Left lobe of liver (tissue), 2 donors: ENCODE measurements around the gene ZNF358. TPM values are rescaled to one million over a fixed set of nuclear protein-coding genes. Genes with fewer than 3 reads are reported as not detected.

Experiments
- ATAC-seq: fragments of 200-7000 bp; cut with Tn5 transposase; one replicate; pipeline ENCODE4 v1.9.1; 2020; ENCODE audit warnings: mild to moderate bottlenecking, moderate library complexity
- DNase-seq: peaks from one replicate; pipeline ENCODE4 v3.0.0-alpha.2; 2020; ENCODE audit warnings: low spot score
- total RNA-seq: library from RNA; stranded (reverse); gene quantifications from one replicate; pipeline ENCODE4 v1.2.1, GENCODE V29; 2021
- donor health status: DM: no; HTN: no; CAD: no; lungs with moderate emphysema.
- donor health status: DM: no; HTN: yes; CAD: no.

The ZNF358 gene
- 31.3 TPM for total RNA-seq

GRCh38 chr19:7515645-7516151, at the start of gene ZNF358:
Gene ZNF358 (plus strand): TSS chr19:7516103. CDS start chr19:7519243, 3,140 bp downstream.
- ATAC-seq (peak; percentile 78), DNase-seq (peak; percentile 80)

- ATAC-seq (no peak), DNase-seq (no peak)
Measured at GRCh38 chr19:7467009-7467989, 48.6 kb upstream of the ZNF358 start.

DNA sequence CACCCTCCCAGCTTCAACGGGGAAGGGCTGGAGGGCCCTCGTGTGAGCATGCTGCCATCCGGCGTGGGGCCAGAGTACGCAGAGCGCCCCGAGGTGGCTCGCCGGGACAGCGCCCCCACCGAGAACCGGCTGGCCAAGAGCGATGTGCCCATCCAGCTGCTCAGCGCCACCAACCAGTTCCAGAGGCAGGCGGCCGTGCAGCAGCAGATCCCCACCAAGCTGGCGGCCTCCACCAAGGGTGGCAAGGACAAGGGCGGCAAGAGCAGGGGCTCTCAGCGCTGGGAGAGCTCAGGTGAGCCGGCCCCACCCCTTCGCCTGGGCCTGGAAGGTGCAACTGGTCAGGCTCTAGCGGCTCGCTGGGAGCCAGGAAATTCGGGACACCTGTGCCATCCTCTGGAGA, 47.1 kb upstream of the ZNF358 start:
- no peak for DNase-seq

DNA sequence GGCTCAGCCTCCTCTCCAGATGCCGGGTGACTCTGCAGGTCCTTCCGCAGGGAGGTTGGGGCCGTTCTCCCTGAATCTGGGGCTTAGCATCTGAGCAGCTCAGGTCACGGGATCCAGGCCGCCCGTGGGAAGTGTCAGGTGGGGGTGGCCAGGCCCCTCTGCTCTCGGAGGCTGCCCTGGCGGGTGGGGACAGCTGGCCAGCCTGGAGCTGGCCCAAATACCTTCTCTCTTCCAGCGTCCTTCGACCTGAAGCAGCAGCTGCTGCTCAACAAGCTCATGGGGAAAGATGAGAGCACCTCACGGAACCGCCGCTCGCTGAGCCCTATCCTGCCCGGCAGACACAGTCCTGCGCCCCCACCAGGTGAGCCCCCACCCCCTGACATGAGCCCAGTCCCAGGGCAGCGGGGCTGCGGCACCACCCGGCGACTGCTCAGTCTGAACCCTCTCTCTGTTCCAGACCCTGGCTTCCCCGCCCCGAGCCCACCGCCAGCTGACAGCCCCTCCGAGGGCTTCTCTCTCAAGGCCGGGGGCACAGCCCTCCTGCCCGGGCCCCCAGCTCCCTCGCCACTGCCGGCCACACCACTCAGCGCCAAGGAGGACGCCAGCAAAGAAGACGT, 46.1 kb upstream of the ZNF358 start:
- DNase-seq (no peak), ATAC-seq (no peak)

More for the DNA sequence above, 47.1 kb upstream of the ZNF358 start:
- ATAC-seq: no peak

DNA sequence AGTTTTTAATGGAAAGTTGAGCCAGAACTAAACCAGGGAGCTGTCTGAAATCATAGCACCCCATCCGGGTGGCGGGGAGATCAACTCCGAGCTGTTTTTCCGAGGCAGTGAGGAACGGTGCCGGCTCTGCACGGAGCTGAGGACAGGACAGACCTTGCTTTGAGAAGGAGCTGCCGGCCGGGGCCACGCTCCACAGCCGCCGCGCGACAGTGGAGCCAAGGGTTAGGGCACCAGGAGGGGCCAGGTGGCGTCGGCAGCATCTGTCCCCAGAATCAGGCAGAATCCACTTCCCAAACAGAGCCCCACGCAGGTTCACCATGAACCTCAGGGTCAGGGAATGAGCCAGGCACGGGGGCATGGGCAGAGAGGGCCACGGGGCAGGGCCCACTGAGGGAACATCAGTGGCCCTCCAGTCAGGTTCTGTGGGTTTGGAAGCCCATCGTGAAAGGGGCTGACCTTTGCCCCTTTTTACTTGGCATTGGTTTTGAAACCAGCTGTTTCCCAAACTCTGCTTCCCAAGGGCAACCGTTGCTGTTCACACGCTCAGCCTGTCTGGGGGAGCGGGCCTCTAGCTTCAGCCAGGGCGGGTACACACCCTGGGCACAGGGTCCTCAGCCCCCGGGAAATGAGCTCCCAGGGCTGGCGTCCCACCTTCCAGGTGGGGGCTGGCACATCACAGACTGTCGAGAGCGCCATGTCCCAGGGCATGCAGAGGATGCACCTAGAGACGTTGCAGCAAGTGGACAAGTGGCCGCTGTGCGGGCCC, 45.2 kb upstream of the ZNF358 start:
- peak; percentile 19 for ATAC-seq
- no peak for DNase-seq

- ATAC-seq (no peak), DNase-seq (no peak)
Measured at GRCh38 chr19:7471696-7472615, 43.9 kb upstream of the ZNF358 start.

GRCh38 chr19:7475665-7476064, 40.2 kb upstream of the ZNF358 start:
- no peak for ATAC-seq
- DNase-seq: no peak

DNA sequence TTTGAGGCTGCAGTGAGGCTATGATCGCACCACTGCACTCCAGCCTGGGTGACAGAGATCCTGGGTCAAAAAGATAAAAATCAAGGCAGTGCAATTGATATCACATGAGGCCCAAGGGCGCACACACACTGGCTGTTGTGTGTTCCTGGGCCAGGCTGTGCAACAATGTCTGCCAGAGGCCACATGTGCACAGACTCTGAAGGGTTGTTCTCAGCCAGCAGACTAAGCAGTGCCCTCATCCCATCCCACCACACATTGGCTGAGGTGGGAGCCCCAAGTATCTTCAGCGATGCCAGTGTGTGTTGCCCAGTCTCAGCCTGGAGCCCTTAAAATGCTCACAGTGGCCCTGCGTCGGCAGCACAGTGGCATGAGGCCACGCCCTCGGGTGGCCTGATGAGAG, 39.7 kb upstream of the ZNF358 start:
- DNase-seq (no peak), ATAC-seq (no peak)

GRCh38 chr19:7476777-7477494, 39.0 kb upstream of the ZNF358 start:
- no peak for DNase-seq
- no peak for ATAC-seq

- DNase-seq (no peak), ATAC-seq (no peak)
Measured at GRCh38 chr19:7477758-7478157, 38.1 kb upstream of the ZNF358 start.

DNA sequence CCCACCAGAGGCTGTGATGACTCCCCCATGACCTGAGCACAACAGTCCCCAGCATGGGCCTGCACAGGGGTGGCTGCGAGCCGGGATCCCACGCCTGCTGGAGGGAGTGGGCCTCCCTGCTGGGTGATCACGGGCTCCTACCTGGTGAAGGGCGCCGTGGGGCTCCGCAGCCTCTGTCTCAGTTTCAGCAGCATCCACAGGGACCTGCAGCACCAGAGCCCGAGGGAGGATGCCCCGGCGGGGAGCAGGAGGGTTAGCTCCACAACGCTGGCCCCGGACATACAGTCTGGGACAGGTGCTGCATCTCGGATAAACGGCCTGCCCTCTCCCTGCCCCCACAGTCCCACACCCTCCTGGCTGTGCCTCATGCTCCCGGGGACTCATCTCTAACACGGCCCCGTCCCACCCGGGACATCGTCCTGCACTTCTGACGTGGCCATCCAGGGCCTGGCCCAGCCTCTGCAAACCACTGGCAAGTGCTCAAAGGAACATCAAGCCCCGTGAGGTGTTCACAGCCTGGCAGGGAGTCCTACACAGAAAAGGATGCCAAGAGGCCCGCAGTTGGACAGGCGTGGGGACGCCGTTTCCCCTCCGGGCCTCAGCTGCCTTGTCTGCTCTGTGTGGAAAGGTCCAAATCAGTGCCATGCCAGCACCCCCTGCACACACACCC, 37.6 kb upstream of the ZNF358 start:
- no peak for ATAC-seq
- no peak for DNase-seq

DNA sequence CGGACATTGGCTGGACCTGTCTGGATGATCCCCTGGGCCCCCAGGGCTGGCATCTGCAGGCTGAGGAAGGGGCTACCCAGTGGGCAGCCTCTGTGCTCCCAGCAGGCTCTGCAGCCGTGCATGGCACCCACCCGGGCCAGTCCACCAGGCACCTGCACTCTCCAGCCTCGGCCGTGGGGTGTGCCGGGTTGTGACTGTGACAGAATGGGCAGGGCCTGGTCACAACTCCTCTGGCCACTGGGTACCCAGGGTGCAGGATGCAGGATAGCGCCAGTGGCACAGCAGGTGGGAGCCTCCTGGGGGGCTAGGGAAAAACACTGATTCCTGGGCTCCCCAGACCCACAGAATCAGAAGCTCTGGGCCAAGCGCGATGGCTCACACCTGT, 37.1 kb upstream of the ZNF358 start:
- no peak for DNase-seq

DNA sequence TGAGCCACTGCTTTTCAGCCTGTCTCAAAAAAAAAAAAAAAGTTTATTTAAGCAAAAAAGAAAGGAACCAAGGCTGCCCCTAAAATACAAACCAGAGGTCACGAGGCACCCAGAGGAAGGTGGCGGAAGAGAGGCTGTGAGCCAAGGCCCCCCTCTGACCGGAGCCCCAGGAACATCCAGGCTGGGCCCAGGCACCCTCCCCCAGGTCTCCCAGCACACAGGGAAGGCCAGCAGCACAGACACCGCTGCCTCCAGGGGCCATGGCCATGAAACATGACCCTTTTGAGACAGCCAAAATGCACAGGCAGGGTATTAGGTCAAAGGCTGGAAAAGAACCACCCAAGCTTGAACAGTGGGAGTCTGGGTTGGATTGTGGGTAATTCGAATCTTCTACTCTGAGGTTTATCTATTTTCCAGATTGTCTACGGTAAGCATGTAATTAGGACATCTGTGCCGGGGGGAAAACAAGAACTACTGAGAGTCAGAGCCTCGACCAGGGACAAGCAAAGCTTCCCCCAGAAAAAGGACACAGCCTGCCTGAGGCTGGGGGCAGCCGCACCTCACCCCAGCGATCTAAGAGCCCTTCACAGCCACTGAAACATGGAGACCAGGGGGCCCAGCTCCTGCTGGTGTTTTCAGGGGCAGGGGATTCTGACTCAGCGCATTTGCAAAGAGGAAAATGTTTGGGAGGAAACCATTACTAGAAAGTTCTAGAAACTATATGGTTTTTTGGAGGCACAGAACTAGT, 35.5 kb upstream of the ZNF358 start:
- DNase-seq (no peak), ATAC-seq (peak; percentile 41)

More for the DNA sequence above, 37.1 kb upstream of the ZNF358 start:
- no peak for ATAC-seq

- no peak for DNase-seq
Measured at GRCh38 chr19:7480970-7481255, 35.0 kb upstream of the ZNF358 start.

GRCh38 chr19:7482584-7483439, 33.1 kb upstream of the ZNF358 start:
- ATAC-seq (peak; percentile 7), DNase-seq (no peak)

More at GRCh38 chr19:7480970-7481255, 35.0 kb upstream of the ZNF358 start:
- peak; percentile 27 for ATAC-seq

- DNase-seq (no peak), ATAC-seq (no peak)
Measured at GRCh38 chr19:7483720-7484201, 32.1 kb upstream of the ZNF358 start.

- DNase-seq (no peak), ATAC-seq (no peak)
Measured at GRCh38 chr19:7486923-7487322, 29.0 kb upstream of the ZNF358 start.
